ENCODE results near the gene SPEN. TPM values are rescaled to one million over a fixed set of nuclear protein-coding genes. Genes with fewer than 3 reads are reported as not detected.

SPEN gene
- total and polyA plus RNA-seq, 2 experiments from 2014 or later = 14.9 to 43.6 TPM

DNA sequence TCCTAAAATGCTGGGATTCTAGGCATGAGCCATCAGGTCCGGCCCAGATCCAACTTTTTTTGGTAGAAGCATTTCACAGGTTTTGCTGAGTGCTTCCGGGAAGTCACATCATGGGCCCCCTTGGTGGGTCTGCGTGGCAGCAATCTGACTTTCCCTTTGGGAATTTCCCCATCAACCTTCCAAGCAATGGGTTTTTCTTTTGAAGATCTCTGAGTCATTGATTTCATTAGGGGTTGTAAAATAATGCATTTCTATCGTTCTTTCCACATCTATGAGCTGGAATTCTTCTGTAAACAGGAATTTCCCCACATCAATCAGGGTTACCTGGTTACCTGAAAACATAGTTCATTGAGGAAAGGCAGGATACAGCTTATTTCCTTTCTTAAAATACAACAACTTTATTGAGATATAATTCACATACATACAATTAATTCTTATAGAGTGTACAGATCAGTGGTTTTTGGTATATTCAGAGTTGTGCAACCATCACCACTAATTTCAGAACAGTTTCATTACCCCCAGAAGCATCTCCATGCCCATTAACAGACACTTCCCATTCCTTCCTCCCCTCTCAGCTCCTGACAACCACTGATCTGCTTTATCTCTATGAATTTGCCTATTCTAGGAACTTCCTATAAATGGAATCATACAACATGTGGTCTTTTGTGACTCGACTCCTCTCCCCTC, 138.2 kb downstream of the SPEN start:
- H3K27ac ChIP-seq (ENCODE audit: low read depth) = no peak overlapping the region
- Mint-ChIP-seq H3K27ac (no peak overlapping the region), H3K27me3 (ENCODE audit: insufficient read depth, low read depth, poor library complexity) (no peaks in the 10 kb centered on the region), H3K4me1 (no peaks in the 10 kb centered on the region), H3K9me3 (peaks cover 9% of the 10 kb centered on the region), H3K36me3 (ENCODE audit: low read depth) (no peaks in the 10 kb centered on the region), H3K4me3 (no peak overlapping the region)
- H3F3A ChIP-seq (replicated peaks; ENCODE audit: low read depth) = no peaks in the 10 kb centered on the region
- TF ChIP-seq JUNB (IDR thresholded peaks at IDR 0.05; ENCODE audit: unreplicated experiment) (no peak), CREB1 (CRISPR knock-in tag; IDR thresholded peaks at IDR 0.05; ENCODE audit: low read depth) (no peak), ZNF114 (CRISPR knock-in tag; IDR thresholded peaks at IDR 0.05) (no peak), POLR2AphosphoS5 (IDR thresholded peaks at IDR 0.05; ENCODE audit: low read depth) (no peak), EZH2phosphoT487 (IDR thresholded peaks at IDR 0.05; ENCODE audit: unreplicated experiment) (no peak), ZNF331 (CRISPR knock-in tag; IDR thresholded peaks at IDR 0.05; ENCODE audit: low read depth) (no peak), NANOG (IDR thresholded peaks at IDR 0.05; ENCODE audit: borderline replicate concordance) (no peak), EZH2 (IDR thresholded peaks at IDR 0.05; ENCODE audit: low read depth, unreplicated experiment) (no peak), STAT1 (IDR thresholded peaks at IDR 0.05; ENCODE audit: unreplicated experiment) (no peak)
- TF ChIP-seq, protein P1, sequence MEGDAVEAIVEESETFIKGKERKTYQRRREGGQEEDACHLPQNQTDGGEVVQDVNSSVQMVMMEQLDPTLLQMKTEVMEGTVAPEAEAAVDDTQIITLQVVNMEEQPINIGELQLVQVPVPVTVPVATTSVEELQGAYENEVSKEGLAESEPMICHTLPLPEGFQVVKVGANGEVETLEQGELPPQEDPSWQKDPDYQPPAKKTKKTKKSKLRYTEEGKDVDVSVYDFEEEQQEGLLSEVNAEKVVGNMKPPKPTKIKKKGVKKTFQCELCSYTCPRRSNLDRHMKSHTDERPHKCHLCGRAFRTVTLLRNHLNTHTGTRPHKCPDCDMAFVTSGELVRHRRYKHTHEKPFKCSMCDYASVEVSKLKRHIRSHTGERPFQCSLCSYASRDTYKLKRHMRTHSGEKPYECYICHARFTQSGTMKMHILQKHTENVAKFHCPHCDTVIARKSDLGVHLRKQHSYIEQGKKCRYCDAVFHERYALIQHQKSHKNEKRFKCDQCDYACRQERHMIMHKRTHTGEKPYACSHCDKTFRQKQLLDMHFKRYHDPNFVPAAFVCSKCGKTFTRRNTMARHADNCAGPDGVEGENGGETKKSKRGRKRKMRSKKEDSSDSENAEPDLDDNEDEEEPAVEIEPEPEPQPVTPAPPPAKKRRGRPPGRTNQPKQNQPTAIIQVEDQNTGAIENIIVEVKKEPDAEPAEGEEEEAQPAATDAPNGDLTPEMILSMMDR (conservative IDR thresholded peaks at IDR 0.05; ENCODE audit: low read depth in 2 of 2) = no peak
- TF ChIP-seq, protein P2, sequence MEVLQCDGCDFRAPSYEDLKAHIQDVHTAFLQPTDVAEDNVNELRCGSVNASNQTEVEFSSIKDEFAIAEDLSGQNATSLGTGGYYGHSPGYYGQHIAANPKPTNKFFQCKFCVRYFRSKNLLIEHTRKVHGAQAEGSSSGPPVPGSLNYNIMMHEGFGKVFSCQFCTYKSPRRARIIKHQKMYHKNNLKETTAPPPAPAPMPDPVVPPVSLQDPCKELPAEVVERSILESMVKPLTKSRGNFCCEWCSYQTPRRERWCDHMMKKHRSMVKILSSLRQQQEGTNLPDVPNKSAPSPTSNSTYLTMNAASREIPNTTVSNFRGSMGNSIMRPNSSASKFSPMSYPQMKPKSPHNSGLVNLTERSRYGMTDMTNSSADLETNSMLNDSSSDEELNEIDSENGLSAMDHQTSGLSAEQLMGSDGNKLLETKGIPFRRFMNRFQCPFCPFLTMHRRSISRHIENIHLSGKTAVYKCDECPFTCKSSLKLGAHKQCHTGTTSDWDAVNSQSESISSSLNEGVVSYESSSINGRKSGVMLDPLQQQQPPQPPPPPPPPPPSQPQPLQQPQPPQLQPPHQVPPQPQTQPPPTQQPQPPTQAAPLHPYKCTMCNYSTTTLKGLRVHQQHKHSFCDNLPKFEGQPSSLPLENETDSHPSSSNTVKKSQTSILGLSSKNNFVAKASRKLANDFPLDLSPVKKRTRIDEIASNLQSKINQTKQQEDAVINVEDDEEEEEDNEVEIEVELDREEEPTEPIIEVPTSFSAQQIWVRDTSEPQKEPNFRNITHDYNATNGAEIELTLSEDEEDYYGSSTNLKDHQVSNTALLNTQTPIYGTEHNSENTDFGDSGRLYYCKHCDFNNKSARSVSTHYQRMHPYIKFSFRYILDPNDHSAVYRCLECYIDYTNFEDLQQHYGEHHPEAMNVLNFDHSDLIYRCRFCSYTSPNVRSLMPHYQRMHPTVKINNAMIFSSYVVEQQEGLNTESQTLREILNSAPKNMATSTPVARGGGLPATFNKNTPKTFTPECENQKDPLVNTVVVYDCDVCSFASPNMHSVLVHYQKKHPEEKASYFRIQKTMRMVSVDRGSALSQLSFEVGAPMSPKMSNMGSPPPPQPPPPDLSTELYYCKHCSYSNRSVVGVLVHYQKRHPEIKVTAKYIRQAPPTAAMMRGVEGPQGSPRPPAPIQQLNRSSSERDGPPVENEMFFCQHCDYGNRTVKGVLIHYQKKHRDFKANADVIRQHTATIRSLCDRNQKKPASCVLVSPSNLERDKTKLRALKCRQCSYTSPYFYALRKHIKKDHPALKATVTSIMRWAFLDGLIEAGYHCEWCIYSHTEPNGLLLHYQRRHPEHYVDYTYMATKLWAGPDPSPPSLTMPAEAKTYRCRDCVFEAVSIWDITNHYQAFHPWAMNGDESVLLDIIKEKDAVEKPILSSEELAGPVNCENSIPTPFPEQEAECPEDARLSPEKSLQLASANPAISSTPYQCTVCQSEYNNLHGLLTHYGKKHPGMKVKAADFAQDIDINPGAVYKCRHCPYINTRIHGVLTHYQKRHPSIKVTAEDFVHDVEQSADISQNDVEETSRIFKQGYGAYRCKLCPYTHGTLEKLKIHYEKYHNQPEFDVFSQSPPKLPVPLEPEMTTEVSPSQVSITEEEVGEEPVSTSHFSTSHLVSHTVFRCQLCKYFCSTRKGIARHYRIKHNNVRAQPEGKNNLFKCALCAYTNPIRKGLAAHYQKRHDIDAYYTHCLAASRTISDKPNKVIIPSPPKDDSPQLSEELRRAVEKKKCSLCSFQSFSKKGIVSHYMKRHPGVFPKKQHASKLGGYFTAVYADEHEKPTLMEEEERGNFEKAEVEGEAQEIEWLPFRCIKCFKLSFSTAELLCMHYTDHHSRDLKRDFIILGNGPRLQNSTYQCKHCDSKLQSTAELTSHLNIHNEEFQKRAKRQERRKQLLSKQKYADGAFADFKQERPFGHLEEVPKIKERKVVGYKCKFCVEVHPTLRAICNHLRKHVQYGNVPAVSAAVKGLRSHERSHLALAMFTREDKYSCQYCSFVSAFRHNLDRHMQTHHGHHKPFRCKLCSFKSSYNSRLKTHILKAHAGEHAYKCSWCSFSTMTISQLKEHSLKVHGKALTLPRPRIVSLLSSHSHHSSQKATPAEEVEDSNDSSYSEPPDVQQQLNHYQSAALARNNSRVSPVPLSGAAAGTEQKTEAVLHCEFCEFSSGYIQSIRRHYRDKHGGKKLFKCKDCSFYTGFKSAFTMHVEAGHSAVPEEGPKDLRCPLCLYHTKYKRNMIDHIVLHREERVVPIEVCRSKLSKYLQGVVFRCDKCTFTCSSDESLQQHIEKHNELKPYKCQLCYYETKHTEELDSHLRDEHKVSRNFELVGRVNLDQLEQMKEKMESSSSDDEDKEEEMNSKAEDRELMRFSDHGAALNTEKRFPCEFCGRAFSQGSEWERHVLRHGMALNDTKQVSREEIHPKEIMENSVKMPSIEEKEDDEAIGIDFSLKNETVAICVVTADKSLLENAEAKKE (CRISPR knock-in tag; IDR thresholded peaks at IDR 0.05) = no peak
- TF ChIP-seq, protein P3, sequence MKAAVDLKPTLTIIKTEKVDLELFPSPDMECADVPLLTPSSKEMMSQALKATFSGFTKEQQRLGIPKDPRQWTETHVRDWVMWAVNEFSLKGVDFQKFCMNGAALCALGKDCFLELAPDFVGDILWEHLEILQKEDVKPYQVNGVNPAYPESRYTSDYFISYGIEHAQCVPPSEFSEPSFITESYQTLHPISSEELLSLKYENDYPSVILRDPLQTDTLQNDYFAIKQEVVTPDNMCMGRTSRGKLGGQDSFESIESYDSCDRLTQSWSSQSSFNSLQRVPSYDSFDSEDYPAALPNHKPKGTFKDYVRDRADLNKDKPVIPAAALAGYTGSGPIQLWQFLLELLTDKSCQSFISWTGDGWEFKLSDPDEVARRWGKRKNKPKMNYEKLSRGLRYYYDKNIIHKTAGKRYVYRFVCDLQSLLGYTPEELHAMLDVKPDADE (IDR thresholded peaks at IDR 0.05) = no peak
- TF ChIP-seq, protein P4, sequence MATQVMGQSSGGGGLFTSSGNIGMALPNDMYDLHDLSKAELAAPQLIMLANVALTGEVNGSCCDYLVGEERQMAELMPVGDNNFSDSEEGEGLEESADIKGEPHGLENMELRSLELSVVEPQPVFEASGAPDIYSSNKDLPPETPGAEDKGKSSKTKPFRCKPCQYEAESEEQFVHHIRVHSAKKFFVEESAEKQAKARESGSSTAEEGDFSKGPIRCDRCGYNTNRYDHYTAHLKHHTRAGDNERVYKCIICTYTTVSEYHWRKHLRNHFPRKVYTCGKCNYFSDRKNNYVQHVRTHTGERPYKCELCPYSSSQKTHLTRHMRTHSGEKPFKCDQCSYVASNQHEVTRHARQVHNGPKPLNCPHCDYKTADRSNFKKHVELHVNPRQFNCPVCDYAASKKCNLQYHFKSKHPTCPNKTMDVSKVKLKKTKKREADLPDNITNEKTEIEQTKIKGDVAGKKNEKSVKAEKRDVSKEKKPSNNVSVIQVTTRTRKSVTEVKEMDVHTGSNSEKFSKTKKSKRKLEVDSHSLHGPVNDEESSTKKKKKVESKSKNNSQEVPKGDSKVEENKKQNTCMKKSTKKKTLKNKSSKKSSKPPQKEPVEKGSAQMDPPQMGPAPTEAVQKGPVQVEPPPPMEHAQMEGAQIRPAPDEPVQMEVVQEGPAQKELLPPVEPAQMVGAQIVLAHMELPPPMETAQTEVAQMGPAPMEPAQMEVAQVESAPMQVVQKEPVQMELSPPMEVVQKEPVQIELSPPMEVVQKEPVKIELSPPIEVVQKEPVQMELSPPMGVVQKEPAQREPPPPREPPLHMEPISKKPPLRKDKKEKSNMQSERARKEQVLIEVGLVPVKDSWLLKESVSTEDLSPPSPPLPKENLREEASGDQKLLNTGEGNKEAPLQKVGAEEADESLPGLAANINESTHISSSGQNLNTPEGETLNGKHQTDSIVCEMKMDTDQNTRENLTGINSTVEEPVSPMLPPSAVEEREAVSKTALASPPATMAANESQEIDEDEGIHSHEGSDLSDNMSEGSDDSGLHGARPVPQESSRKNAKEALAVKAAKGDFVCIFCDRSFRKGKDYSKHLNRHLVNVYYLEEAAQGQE (IDR thresholded peaks at IDR 0.05; ENCODE audit: unreplicated experiment) = no peak
- no peak overlapping the region for H3K4me2 ChIP-seq
- no peaks in the 10 kb centered on the region for H3K27me3 ChIP-seq (ENCODE audit: insufficient read depth)
- no peaks in the 10 kb centered on the region for H3K4me1 ChIP-seq (ENCODE audit: insufficient read depth)
- H3K9me2 ChIP-seq (ENCODE audit: insufficient read depth) = no peaks in the 10 kb centered on the region
- no peak overlapping the region for H2AFZ ChIP-seq
- no peaks in the 10 kb centered on the region for H3K79me2 ChIP-seq (replicated peaks; ENCODE audit: insufficient read depth)
- no peak overlapping the region for H3K4me3 ChIP-seq
- no peak for ATAC-seq
- H4K20me1 ChIP-seq (replicated peaks; ENCODE audit: insufficient read depth) = no peaks in the 10 kb centered on the region
- DNase-seq (ENCODE audit: low spot score) = no peak
- H3K36me3 ChIP-seq (ENCODE audit: insufficient read depth) = no peaks in the 10 kb centered on the region

Measured in GM23338 (cell line).